CD4-positive, alpha-beta T cell treated with Interleukin-21 for 1 hour (primary cell): ENCODE results near the gene DNTTIP2.
"Not testable (repeated sequence)": the region's sequence is repeated elsewhere in the genome, so short reads cannot be mapped to it uniquely, and the experiment has no call there.

Experiments
- DNase-seq: peaks from one replicate; pipeline ENCODE4 v3.0.0-alpha.2; 2020

Gene DNTTIP2

GRCh38 chr1:93840956-93841482 lies 38.0 kb downstream of the DNTTIP2 start:
- DNase-seq, result no peak

- no peak for DNase-seq
Measured at GRCh38 chr1:93839753-93840152, 39.3 kb downstream of the DNTTIP2 start.

GRCh38 chr1:93839307-93839706 lies 39.7 kb downstream of the DNTTIP2 start:
- DNase-seq, result no peak

GRCh38 chr1:93837961-93838360 lies 41.0 kb downstream of the DNTTIP2 start:
- no peak for DNase-seq

GRCh38 chr1:93833293-93833692 lies 45.7 kb downstream of the DNTTIP2 start:
- DNase-seq, result not testable (repeated sequence)

GRCh38 chr1:93829061-93829460 lies 49.9 kb downstream of the DNTTIP2 start:
- DNase-seq, result no peak

GRCh38 chr1:93828367-93828755 lies 50.6 kb downstream of the DNTTIP2 start:
- DNase-seq, result no peak

GRCh38 chr1:93827633-93828366 lies 51.2 kb downstream of the DNTTIP2 start:
- no peak for DNase-seq

GRCh38 chr1:93827128-93827527 lies 51.9 kb downstream of the DNTTIP2 start:
- DNase-seq, result no peak

GRCh38 chr1:93824834-93825233 lies 54.2 kb downstream of the DNTTIP2 start:
- no peak for DNase-seq

- DNase-seq, result no peak
Measured at GRCh38 chr1:93822730-93823425, 56.1 kb downstream of the DNTTIP2 start.

GRCh38 chr1:93821423-93822144 lies 57.4 kb downstream of the DNTTIP2 start:
- no peak for DNase-seq

- no peak for DNase-seq
Measured at GRCh38 chr1:93820554-93821422, 58.2 kb downstream of the DNTTIP2 start.

GRCh38 chr1:93818570-93818959 lies 60.4 kb downstream of the DNTTIP2 start:
- DNase-seq, result no peak

GRCh38 chr1:93817819-93818569 lies 61.0 kb downstream of the DNTTIP2 start:
- peak; percentile 16 for DNase-seq

GRCh38 chr1:93816970-93817678 lies 61.9 kb downstream of the DNTTIP2 start:
- DNase-seq, result no peak
